Gastrocnemius medialis (tissue), 4 donors: ENCODE measurements around the gene PSORS1C2.

ENCODE experiments used
- POLR2A ChIP-seq, 2 donors: fragments of 450-650 bp; IDR thresholded peaks; one replicate each; pipeline ENCODE4 v1.6.1; 2017; ENCODE audit warnings: antibody characterized with exemption in 2 of 2, mild to moderate bottlenecking in 2 of 2, moderate library complexity in 2 of 2
- TF ChIP-seq, protein P1 (sequence below), 5 experiments: fragments of 450-650 bp in 3 of 5; fragments of 200-600 bp in 2 of 5; sonication (generic) in 2 of 5; IDR thresholded peaks in 4 of 5; conservative IDR thresholded peaks in 1 of 5; 1 replicate in 4 of 5; 2 replicates in 1 of 5; pipeline ENCODE4 v1.5.1; 2016 to 2019; ENCODE audit warnings: antibody characterized with exemption in 5 of 5, mild to moderate bottlenecking in 3 of 5, moderate library complexity in 3 of 5

DNA sequence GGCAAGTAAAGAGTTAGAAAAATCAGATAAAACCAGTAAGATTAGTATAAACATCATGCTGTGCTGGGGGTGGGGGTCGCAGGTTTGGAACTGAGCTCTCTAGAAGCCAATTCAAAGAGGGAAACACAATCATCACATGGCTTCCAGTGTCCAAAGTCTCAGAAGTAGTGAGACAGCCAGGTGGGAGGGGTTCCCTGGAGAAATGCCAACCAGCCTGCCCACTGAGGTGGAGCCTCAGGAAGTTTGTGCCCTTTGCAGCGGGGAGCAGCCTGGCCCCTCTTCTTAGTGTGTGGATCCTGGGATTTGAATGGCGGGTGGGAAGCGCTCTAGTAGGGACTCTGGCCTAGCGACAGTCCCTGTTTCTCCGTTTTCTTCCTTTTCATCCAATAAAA is 47.9 kb downstream of the PSORS1C2 start:
- TF ChIP-seq, protein P1, sequence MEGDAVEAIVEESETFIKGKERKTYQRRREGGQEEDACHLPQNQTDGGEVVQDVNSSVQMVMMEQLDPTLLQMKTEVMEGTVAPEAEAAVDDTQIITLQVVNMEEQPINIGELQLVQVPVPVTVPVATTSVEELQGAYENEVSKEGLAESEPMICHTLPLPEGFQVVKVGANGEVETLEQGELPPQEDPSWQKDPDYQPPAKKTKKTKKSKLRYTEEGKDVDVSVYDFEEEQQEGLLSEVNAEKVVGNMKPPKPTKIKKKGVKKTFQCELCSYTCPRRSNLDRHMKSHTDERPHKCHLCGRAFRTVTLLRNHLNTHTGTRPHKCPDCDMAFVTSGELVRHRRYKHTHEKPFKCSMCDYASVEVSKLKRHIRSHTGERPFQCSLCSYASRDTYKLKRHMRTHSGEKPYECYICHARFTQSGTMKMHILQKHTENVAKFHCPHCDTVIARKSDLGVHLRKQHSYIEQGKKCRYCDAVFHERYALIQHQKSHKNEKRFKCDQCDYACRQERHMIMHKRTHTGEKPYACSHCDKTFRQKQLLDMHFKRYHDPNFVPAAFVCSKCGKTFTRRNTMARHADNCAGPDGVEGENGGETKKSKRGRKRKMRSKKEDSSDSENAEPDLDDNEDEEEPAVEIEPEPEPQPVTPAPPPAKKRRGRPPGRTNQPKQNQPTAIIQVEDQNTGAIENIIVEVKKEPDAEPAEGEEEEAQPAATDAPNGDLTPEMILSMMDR (IDR thresholded peaks at IDR 0.05 in 4 of 5, conservative IDR thresholded peaks at IDR 0.05 in 1 of 5): no peak
- TF ChIP-seq POLR2A (IDR thresholded peaks at IDR 0.05): no peak
